Fibroblast of skin of scalp (primary cell): Measurements from ENCODE around the gene CCSER2.
"Not testable (repeated sequence)": the region's sequence is repeated elsewhere in the genome, so short reads cannot be mapped to it uniquely, and the experiment has no call there.

ENCODE experiments used
- DNase-seq: peaks from one replicate; pipeline ENCODE4 v3.0.0-alpha.2; 2013

Gene CCSER2

DNA sequence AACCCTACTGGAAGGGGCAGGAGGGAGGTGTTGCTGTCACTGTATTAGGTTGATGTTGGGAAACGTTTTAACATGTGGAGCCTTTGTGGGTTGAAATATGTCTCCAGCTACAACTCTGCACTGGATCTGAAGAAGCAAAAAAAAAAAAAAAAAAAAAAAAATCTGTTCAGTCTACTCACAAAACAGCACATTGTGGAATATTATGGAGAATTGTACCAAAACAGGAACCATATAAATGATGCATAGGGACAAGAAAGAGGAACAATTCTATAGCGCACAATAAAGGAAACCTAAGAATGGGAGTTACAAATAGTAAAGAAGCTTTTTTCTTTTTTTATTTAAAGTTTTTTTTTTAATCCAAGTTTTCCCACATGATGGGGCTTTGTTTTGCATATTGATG, 63.8 kb downstream of the CCSER2 start:
- DNase-seq: no peak

GRCh38 chr10:84395581-84395980, 67.2 kb downstream of the CCSER2 start:
- peak; percentile 5 for DNase-seq

- no peak for DNase-seq
These were observed 69.4 kb downstream of the CCSER2 start for GRCh38 chr10:84397735-84398144.

GRCh38 chr10:84398696-84399095, 70.3 kb downstream of the CCSER2 start:
- DNase-seq: no peak

- DNase-seq: no peak
These were observed 73.6 kb downstream of the CCSER2 start for GRCh38 chr10:84401854-84402611.

DNA sequence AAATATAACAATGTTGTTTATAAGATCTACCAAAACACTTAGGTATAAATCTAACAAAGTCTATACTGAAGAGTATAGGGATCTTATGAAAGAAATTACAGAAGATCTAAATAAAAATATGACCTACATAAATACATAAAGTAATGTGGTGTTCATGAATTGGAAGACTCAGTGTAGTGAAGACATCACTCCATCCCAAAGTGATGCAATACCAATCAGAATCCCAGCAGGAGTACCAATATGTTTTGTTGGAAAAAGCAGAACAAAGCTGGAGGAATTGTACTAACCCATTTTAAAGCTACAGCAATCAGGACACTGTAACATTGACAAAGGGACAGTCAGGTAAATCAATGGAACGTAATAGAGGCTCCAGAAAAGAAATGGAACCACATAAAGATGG, 76.4 kb downstream of the CCSER2 start:
- DNase-seq: no peak

- DNase-seq: no peak
These were observed 77.3 kb downstream of the CCSER2 start for GRCh38 chr10:84405662-84406061.

DNA sequence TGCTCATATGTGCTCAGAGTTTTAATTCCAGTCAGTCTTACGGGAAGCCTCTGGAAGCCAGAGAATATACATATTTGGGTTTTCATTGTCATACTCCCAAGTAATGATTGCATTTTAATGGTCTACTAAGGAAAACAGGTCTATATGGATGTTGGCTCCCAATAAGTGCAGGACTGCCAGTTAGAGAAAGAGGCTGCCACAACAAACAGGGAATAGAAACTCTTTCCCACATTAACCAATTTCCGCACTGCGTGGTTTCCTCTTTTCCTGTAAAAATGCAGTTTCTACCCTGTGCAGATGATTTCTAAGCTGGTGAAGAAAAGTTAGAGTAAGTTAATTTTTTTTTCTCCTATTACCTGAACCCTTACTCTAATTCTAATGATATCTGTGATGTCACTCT, 78.2 kb downstream of the CCSER2 start:
- DNase-seq: no peak

- no peak for DNase-seq
These were observed 79.1 kb downstream of the CCSER2 start for GRCh38 chr10:84407388-84408049.

GRCh38 chr10:84412482-84412881, 84.1 kb downstream of the CCSER2 start:
- no peak for DNase-seq

DNA sequence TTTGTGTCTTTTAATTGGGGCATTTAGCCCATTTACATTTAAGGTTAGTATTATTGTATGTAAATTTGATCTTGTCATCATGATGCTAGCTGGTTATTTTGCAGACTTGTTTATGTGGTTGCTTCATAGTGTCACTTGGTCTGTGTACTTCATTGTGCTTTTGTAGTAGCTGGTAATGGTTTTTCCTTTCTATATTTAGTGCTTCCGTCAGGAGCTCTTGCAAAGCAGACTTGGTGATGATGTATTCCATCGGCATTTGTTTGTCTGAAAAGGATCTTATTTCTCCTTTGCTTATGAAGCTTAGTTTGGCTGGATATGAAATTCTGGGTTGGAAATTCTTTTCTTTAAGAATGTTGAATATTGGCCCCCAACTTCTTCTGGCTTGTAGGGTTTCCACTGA, 85.7 kb downstream of the CCSER2 start:
- not testable (repeated sequence) for DNase-seq

- DNase-seq: no peak
These were observed 87.3 kb downstream of the CCSER2 start for GRCh38 chr10:84415539-84416244.

DNA sequence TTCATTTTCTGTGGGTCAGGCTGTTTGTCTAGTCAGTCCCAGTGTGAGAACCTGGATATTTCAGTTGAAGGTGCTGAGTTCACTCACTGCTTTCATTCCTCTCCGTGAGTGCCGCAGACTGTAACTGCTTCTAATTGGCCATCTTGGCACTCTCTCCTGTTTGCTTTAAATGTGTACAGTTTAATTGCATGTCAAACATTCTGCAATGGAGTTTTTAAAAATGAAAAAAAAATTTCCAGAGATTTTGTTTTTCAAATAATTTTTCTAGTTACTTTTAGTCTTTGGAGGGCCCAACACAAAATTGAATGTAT, 87.8 kb downstream of the CCSER2 start:
- no peak for DNase-seq

DNA sequence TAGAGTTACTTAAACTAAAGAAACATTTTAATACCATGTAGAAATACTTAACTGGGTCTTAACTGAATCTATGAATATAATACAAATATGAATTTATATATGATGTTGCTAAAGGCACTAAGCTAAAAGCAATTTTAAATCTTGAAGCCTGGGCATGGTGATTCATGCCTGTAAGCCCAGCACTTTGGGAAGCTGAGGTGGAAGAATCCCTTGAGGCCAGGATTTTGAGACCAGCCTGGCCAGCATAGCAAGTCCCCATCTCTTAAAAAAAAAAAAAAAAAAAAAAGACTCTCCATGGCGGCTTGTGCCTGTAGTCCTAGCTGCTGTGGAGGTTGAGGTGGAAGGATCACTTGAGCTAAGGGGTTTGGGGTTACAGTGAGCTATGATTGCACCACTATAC, 95.3 kb downstream of the CCSER2 start:
- peak; percentile 24 for DNase-seq

- DNase-seq: peak; percentile 93
These were observed 96.4 kb downstream of the CCSER2 start for GRCh38 chr10:84424731-84425167.

DNA sequence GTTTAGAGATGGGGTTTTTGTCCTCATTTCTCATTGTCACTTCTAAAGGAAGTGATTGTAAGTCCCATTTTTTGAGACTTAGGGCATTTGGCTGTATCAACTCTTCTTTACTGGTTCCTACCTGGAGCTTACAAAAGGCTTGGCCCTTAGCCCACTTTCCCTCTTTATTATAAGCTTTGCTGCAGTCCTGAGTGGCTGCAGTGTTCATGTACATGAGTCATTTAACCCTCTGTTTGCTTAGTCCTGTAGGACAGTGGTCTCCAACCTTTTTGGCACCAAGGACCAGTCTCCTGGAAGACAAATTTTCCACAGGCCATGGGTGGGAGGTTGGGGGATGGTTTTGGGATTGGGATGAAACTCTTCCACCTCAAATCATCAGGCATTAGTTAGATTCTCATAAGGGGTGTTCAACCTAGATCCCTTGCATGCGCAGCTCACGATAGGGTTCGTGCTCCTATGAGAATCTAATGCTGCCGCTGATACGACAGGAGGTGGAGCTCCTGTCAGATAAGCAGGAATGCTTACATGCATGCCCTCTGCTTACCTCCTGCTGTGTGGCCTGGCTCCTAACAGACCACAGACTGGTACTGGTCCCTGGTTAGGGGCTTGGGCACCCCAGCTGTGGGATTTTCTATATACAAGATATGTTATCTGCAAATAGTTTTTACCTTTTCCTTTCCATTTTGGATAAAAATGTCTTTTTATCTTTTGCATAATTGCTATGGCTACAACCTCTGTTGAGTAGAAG, 99.7 kb downstream of the CCSER2 start:
- DNase-seq: no peak

DNA sequence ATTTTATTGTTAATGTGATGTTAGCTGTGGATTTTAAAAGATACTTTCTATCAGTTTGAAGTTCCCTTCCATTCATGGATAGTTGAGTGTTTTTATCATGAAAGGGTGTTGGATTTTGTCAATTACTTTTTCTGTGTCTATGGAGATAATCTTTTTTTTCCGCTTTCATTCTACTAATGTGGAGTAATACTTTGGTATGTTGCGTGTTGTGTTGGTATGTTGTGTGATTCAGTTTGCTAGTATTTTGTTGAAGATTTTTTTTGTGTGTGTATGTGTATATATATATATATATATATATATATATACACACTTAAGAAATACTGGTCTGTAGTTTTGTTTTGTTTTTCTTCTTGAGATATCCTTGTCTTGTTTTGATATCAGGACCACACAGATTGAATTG, 100.3 kb downstream of the CCSER2 start:
- DNase-seq: peak; percentile 40

DNA sequence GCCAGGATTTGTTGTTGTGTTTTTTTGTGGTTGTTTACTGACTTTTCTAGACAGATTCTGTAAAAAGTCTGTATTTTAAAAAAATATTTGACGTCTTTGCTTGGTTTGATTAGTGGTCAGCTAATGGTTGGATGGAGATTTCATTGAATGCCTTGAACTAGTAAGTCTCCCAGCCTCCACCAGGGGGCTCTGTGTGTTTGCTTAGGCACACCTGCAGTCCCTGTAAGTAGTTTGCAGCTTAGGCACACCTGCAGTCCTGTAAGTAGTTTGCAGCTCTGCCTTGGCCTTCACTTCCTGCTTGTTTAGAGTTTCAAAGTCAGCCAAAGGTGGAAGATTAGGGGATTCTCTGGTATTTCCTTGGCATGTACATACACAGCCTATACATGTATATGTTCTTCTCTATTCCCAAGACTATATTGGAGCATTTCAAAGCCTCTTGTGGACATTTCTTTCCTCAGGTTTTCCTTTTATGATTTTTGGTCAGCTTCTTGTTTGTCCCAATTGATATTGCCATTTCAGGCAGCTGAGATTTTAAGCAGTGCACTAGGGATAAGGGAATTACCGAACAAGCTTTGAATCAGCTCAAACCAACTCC, 101.6 kb downstream of the CCSER2 start:
- peak; percentile 28 for DNase-seq

DNA sequence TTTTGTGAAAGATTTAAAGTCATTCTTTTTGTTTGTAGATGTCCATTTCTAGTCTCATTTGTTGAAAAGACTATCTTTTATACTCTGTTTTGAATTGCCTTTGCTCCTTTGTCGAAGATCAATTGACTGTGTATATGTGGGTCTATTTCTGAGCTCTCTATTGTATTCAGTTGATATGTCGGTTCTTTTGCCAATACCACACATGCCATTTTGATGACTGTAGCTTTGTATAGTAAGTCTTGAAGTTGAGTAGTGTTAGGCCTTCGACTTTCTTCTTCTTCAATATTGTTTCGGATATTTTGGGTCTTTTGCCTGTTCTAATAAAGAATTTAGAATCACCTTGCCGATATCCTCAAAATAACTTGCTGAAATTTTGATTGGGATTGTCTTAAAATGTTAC, 104.5 kb downstream of the CCSER2 start:
- peak; percentile 23 for DNase-seq

GRCh38 chr10:84440781-84441180, 112.4 kb downstream of the CCSER2 start:
- DNase-seq: no peak

- DNase-seq: no peak
These were observed 119.5 kb downstream of the CCSER2 start for GRCh38 chr10:84447701-84448400.

DNA sequence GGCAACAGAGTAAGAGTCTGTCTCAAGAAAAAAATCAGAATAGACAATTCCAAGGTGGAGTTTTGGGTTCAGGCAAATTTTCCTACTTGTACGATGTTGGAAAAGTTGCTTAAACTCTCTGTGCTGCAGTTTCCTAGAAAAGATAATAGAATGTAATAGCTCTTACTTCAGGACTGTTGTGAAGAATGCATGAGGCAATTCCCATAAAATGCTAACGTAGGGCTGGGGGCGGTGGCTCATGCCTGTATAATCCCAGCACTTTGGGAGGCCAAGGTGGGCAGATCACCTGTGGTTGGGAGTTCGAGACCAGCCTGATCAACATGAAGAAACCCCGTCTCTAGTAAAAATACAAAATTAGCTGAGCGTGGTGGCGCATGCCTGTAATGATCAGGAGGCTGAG, 121.0 kb downstream of the CCSER2 start:
- DNase-seq: not testable (repeated sequence)
